Esophagus squamous epithelium (tissue), 4 donors: ENCODE data around the gene SOX6.

Source experiments
- CTCF ChIP-seq, 6 experiments: fragments of 450-650 bp in 4 of 6; fragments of 200-600 bp in 2 of 6; sonication (generic) in 2 of 6; IDR thresholded peaks; one replicate each; pipeline ENCODE4 v1.5.1; 2016 to 2019; ENCODE audit warnings: antibody characterized with exemption in 6 of 6, mild to moderate bottlenecking in 4 of 6, moderate library complexity in 4 of 6
- POLR2A ChIP-seq, 4 donors: fragments of 450-650 bp; IDR thresholded peaks; one replicate each; pipeline ENCODE4 v1.6.1; 2017; ENCODE audit warnings: antibody characterized with exemption in 4 of 4, mild to moderate bottlenecking in 4 of 4, moderate library complexity in 3 of 4

GRCh38 chr11:16361108-16361865 is 4.9 kb upstream of the SOX6 start:
- TF ChIP-seq POLR2A (IDR thresholded peaks at IDR 0.05) (no peak), CTCF (IDR thresholded peaks at IDR 0.05) (no peak)
